A549 (cell line): ENCODE results near the gene UBE2C.

Experiments used
- CTCF ChIP-seq: fragments of >200 bp; sonication (Bioruptor Twin); formaldehyde crosslinking; IDR thresholded peaks from 3 replicates; pipeline ENCODE4 v1.5.1; 2016
- E2F6 ChIP-seq: IDR thresholded peaks from 2 replicates; pipeline ENCODE4 v1.6.1; 2012; ENCODE audit warnings: low read depth, borderline replicate concordance
- ELK1 ChIP-seq: fragments of 150-350 bp; IDR thresholded peaks from 2 replicates; pipeline ENCODE4 v1.6.1; 2014; ENCODE audit warnings: low read depth, mild to moderate bottlenecking, low read length
- ESRRA ChIP-seq: fragments of 150-350 bp; IDR thresholded peaks from 2 replicates; pipeline ENCODE4 v1.6.1; 2014; ENCODE audit warnings: mild to moderate bottlenecking, low read length, borderline replicate concordance
- JUN ChIP-seq, 2 experiments: fragments of >200 bp; sonication (Bioruptor Twin); formaldehyde crosslinking; IDR thresholded peaks; 2 replicates in 1 of 2; 3 replicates in 1 of 2; pipeline ENCODE4 v1.6.1; 2016 to 2017
- MAFK ChIP-seq: fragments of 450-650 bp; IDR thresholded peaks from 2 replicates; pipeline ENCODE4 v1.6.1; 2014; ENCODE audit not compliant: partially characterized antibody
- MYC ChIP-seq: IDR thresholded peaks from 2 replicates; pipeline ENCODE4 v1.6.1; 2012; ENCODE audit warnings: mild to moderate bottlenecking, inconsistent platforms, low read length, improper control_type of control experiment, borderline replicate concordance
- POLR2A ChIP-seq: IDR thresholded peaks from 2 replicates; pipeline ENCODE4 v1.6.1; 2012; ENCODE audit warnings: mild to moderate bottlenecking, low read length
- RAD21 ChIP-seq, 2 experiments: fragments of >200 bp in 1 of 2; sonication (Bioruptor Twin) in 1 of 2; formaldehyde crosslinking in 1 of 2; IDR thresholded peaks in 1 of 2; conservative IDR thresholded peaks in 1 of 2; 2 replicates in 1 of 2; 3 replicates in 1 of 2; pipeline ENCODE4 v1.6.1; 2012 to 2018; ENCODE audit warnings: inconsistent platforms in 1 of 2
- RFX5 ChIP-seq: fragments of 450-650 bp; IDR thresholded peaks from 2 replicates; pipeline ENCODE4 v1.7.1; 2014; ENCODE audit warnings: antibody characterized with exemption, mild to moderate bottlenecking, moderate library complexity
- SMC3 ChIP-seq: fragments of >200 bp; sonication (Bioruptor Twin); formaldehyde crosslinking; IDR thresholded peaks from 3 replicates; pipeline ENCODE4 v1.6.1; 2018; ENCODE audit warnings: inconsistent platforms
- ZSCAN20 ChIP-seq: fragments of 250-450 bp; sonication (Bioruptor Pico); IDR thresholded peaks from 2 replicates; pipeline ENCODE4 v1.8.0; 2022; ENCODE audit warnings: mild to moderate bottlenecking, moderate library complexity

GRCh38 chr20:45852326-45852725 lies 39.9 kb downstream of the UBE2C start:
- TF ChIP-seq CTCF (no peak), E2F6 (no peak), POLR2A (no peak), MAFK (no peak), ELK1 (no peak), MYC (no peak), SMC3 (no peak), RAD21 (conservative IDR thresholded peaks at IDR 0.05 in 1 of 2, IDR thresholded peaks at IDR 0.05 in 1 of 2) (no peak), ESRRA (no peak), RFX5 (no peak), ZSCAN20 (CRISPR knock-in tag) (no peak), JUN (IDR thresholded peaks at IDR 0.05) (no peak)
